Erythroblast (primary cell): ENCODE data around the gene SLC6A15.

Source experiments
- GATA1 ChIP-seq: IDR thresholded peaks from 2 replicates; pipeline ENCODE4 v1.6.1; 2011; ENCODE audit warnings: low read depth, mild to moderate bottlenecking, control low read depth, low read length, moderate library complexity
- POLR2A ChIP-seq: IDR thresholded peaks from 2 replicates; pipeline ENCODE4 v1.6.1; 2011; ENCODE audit warnings: mild to moderate bottlenecking, low read length

- TF ChIP-seq POLR2A (no peak), GATA1 (no peak)
Measured at GRCh38 chr12:84919271-84919670, 6.7 kb upstream of the SLC6A15 start.
